Stimulated activated CD8-positive, alpha-beta memory T cell treated with anti-CD3 and anti-CD28 coated beads, Interleukin-4, amount 100 ng/mL, for 4 hours (primary cell): ENCODE data around the gene STAT5A.
"Not testable (repeated sequence)": the region's sequence is repeated elsewhere in the genome, so short reads cannot be mapped to it uniquely, and the experiment has no call there.

Source experiments
- DNase-seq, 2 donors: peaks; one replicate each; pipeline ENCODE4 v3.0.0-alpha.2; 2020; ENCODE audit warnings: low read depth in 2 of 2, low spot score in 1 of 2

Gene STAT5A

DNA sequence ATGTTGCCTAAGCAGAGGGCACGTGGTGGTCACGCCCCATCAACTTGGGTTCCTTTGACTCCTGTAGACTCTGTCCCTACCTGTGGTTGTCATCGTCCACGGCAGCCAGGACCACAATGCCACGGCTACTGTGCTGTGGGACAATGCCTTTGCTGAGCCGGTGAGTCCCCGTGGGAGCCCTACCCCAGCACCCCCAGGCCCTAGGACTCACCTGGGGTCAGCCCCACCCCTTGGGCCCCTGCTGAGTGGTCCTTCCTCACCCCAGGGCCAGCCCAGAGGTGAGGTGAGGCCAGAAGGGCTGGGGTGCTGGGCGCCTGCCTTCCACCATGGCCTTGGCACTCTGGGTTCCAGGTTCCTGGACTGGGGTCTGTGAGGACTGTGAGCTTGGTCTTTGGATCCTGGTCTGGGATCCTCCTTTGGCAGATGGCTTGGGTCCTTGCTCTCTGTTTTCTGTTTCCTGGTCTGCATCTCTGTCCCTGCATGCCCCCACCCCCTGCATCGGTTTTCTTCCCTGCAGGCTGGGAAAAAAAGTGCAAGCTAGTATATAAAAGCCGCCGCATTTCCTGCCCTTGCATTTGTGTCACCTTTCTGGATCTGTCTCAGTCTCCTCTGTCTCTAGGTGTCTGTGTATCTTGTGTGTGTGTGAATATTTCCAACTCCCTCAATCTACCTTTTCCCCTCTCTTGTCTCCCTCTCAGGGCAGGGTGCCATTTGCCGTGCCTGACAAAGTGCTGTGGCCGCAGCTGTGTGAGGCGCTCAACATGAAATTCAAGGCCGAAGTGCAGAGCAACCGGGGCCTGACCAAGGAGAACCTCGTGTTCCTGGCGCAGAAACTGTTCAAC lies 17.5 kb downstream of the STAT5A start:
- no peak for DNase-seq

- no peak for DNase-seq
Measured at GRCh38 chr17:42306385-42306667, 18.0 kb downstream of the STAT5A start.

DNA sequence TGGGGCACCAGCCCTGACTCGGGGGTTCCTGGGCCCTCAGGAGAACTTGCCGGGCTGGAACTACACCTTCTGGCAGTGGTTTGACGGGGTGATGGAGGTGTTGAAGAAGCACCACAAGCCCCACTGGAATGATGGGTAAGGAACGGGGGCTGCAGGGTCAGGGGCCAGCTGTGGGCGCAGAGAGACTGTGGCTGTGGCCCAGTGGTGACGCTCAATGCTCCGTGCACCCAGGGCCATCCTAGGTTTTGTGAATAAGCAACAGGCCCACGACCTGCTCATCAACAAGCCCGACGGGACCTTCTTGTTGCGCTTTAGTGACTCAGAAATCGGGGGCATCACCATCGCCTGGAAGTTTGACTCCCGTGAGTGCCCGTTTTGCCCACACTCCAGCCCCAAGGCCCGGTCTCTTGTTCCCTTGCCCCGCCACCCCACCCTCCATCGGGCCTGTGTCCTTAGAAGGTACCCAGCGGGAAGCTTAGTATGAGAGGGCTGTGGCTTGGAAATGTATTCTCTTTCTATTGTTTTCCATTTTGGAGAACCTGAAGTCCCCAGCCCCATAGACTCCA lies 19.1 kb downstream of the STAT5A start:
- DNase-seq, result no peak

DNA sequence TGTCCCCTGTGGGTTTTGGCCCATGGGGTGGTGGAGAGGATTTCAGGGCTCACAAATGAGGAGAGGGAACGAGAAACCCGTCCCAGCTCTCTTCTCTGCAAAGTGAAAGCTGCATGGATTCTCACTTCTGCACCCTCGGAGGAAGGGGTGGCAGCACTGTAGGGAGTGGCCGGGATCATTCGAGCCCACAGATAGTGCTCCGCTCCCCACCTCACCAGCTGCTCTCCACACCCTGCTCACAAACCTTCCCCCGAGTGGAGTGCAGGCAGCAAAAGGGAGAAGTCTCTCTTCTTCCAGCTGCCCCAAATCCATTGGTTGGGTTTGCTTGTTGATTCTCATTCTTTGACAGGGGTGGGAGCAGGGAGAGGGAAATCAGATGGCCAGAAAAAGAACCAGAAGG lies 20.1 kb downstream of the STAT5A start:
- DNase-seq, result no peak

DNA sequence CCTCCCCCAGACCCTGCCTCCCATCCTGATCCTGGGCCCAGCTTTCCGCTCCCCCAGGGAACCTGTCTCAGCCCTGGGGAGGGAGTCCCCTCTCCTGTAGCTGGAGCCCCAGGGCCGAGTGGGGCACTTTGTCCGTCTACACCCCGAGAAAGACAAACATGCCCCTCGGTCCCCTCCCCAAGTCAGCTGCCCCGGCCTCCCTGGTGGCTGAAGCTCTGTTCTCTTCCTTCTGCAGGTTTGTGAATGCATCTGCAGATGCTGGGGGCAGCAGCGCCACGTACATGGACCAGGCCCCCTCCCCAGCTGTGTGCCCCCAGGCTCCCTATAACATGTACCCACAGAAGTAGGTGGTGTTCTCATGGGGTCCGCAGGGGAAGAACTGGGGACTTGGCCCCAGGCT lies 20.8 kb downstream of the STAT5A start:
- DNase-seq, result no peak

DNA sequence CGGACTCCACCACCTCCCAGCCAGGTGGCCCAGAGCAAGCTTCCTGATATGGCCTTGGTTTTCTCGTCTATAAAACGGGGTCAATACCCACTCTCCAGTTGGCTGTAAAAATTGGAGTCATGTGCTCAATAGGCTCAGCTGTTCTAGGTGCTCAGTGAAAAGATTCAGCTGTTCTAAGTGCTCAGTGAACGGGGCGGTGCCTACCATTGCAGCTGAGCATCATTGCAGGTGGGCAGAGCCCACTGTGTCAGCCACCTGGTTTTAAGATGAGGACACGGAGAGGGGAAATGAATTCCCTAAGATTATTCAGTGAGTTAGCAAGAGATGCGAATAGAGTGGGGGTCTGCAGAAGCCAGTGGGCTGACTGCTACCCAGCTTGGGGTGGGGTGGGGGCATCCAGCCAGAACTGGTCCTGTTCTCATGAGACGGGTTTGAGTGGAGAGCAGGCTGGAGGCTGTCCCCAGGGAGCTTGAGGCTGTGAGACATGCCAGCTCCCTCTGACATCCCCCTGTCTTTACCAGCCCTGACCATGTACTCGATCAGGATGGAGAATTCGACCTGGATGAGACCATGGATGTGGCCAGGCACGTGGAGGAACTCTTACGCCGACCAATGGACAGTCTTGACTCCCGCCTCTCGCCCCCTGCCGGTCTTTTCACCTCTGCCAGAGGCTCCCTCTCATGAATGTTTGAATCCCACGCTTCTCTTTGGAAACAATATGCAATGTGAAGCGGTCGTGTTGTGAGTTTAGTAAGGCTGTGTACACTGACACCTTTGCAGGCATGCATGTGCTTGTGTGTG lies 21.9 kb downstream of the STAT5A start:
- DNase-seq, result no peak

DNA sequence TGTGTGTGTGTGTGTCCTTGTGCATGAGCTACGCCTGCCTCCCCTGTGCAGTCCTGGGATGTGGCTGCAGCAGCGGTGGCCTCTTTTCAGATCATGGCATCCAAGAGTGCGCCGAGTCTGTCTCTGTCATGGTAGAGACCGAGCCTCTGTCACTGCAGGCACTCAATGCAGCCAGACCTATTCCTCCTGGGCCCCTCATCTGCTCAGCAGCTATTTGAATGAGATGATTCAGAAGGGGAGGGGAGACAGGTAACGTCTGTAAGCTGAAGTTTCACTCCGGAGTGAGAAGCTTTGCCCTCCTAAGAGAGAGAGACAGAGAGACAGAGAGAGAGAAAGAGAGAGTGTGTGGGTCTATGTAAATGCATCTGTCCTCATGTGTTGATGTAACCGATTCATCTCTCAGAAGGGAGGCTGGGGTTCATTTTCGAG lies 22.5 kb downstream of the STAT5A start:
- no peak for DNase-seq

DNA sequence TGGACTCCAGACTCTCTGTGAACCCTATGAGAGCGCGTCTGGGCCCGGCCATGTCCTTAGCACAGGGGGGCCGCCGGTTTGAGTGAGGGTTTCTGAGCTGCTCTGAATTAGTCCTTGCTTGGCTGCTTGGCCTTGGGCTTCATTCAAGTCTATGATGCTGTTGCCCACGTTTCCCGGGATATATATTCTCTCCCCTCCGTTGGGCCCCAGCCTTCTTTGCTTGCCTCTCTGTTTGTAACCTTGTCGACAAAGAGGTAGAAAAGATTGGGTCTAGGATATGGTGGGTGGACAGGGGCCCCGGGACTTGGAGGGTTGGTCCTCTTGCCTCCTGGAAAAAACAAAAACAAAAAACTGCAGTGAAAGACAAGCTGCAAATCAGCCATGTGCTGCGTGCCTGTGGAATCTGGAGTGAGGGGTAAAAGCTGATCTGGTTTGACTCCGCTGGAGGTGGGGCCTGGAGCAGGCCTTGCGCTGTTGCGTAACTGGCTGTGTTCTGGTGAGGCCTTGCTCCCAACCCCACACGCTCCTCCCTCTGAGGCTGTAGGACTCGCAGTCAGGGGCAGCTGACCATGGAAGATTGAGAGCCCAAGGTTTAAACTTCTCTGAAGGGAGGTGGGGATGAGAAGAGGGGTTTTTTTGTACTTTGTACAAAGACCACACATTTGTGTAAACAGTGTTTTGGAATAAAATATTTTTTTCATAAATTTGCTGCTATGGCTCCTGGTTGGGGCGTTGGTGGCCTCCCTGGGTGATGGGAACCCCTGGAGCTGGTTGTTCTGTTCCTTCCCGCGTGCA lies 23.1 kb downstream of the STAT5A start:
- DNase-seq, result no peak

DNA sequence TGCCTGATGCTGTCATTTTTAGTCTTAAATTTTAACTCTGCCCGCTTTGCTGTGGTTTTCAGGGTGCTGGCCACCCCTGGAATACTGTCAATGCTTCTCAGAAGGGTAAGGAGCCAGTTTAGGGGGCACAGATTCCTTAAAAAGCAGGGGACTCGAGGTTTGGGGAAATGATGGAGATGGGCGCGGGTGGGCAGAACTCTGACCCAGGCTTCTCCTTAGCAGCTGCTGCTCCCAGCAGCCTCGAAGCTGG lies 23.7 kb downstream of the STAT5A start:
- no peak for DNase-seq

DNA sequence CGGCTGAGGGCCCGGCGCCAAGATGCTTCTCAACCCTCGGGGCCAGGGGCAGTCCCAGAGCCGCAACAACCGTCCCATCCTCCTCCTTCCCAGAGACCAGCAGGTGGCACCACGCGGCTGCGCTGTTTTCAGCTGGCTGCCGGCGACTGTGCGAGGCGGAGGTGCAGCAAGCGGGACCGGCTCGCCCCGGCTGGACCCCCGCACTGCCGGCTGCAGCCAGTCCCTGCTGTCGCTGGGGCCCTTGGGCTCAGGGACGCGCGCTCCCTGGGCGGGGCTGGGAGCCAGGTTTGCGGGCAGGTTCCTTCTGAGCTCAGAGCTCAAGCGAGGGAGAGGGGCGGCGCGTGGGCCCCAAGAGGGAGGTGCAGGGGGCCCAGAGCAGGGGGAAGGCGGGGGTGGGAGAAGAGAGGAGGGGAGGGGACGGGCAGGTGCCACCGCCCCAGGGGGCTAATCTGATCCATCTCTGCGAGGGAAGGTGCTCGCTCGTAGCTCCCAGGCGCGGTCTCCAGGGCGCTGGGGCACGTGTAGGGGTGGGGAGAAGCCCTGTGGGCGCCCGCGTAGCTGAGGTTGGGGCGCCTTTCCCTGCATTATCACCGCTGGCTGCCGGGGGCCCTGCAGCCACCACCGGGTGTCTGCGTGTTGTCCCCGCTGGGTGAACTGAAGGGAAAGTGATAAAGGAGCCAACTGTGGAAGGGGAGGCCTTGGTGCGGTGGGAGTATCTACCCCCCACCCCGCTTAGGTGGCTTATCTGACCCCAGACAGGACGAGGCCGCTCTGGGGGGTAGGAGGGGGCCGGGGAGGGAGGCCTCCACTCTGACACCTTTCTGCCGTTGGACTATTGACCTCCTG lies 24.2 kb downstream of the STAT5A start:
- DNase-seq, result peak; percentile 48 to 51

DNA sequence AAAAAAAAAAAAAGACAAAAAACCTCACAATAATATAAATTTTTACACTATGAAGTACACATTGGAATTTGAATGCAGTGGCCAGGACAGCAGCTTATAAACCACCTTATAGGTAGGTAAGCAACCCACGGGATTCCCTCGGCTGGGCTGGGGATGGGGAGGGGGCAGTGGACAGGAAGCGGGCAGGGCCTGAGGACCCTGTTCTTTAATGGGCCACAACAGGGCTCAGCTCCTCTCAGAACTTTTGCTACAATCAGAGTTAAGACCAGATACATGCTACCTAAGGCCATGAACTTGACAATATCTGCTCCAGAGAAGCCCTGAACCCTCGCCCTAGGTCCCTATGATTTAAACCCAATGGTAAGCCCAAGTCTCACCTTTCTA lies 25.1 kb downstream of the STAT5A start:
- DNase-seq, result no peak

- no peak for DNase-seq
Measured at GRCh38 chr17:42313773-42314566, 25.7 kb downstream of the STAT5A start.

DNA sequence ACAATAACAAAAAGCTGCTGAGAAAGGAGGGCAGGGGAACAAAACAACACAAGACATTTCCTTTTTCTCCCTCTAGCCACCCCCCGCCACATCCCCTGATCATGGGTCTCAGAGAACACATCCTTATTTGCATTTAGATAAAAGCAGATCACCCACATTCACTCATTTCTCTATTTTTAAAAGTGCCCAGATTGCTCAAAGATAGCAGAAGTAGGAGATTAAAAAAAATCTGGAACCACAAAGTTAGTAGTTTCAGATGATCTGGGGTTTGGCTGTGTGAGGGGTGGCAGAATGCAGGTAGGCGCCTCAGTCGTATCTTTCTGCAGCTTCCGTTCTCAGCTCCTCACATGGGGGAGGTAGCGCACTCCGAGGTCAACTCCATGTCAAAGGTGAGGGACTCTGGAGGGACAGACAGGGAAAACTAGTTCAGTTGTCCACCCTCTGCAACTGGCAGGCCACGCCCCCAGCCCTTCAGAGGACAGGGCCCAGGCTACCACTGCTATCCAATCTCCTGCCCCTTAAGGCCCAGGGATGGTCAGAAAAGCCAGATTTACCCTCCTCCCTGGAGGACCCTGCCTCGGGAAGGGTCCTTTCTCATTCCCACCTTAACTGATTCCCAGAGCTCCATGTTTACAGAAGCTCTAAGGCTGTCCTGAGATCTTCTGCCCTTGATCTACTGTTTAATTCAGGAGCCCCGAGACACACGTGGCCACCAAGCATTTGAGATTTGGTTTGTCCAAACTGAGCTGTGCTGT lies 27.3 kb downstream of the STAT5A start:
- no peak for DNase-seq

DNA sequence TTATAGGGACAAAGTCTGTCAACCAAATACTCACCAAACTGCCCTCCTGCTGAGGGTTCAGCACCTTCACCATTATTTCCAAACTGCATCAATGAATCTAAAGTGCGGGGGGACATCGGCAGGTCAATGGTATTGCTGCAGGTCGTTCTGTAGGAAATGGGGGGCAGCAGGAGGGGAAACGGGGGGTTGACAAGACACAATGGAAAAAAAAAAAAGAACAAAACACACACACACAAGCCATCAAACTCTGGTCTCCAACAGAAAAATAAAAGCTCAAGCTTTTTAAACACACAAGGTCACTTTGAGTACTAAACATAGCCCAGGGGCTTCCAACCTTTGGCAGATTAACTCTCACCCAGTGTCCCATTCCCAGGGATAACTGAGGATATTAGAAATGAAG lies 28.5 kb downstream of the STAT5A start:
- no peak for DNase-seq

DNA sequence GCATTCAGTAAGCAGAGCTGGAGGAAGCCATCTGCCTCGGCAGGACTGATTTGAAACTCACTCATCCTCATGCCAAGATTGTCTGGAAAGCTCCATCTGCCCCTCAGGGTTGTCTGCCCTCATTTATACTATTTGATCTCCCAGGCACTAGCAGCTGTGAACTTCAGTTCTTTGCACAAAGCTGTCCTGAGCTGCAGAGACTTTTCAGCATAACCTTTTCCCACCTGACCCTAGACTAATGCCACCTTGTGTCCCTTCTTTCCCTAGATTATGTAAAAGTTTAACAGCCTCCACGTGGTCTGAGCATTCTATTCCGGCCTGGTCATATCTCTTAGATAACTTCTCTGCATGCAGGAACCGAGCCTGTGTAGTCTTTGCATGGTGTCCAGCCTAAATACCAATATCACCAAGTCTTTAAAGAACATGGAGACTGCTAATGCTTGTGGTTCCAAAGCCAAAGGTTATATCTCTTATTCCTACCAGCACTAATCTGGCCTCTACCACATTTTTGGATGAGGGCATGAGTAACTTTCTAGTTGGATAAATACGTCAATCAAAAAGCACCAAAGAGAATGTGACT lies 29.1 kb downstream of the STAT5A start:
- DNase-seq, result no peak

DNA sequence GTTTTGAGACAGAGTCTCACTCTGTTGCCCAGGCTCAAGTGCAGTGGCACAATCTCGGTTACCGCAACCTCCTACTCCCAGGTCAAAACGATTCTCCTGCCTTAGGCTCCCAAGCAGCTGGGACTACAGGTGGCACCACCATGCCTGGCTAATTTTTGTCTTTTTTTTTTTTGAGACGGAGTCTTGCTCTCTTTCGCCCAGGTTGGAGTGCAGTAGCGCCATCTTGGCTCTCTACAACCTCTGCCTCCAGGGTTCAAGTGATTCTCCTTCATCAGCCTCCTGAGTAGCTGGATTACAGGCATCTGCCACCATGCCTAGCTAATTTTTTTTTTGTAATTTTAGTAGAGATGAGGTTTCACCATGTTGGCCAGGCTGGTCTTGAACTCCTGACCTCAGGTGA lies 29.7 kb downstream of the STAT5A start:
- DNase-seq, result not testable (repeated sequence)

- DNase-seq, result no peak
Measured at GRCh38 chr17:42321555-42321954, 33.3 kb downstream of the STAT5A start.

DNA sequence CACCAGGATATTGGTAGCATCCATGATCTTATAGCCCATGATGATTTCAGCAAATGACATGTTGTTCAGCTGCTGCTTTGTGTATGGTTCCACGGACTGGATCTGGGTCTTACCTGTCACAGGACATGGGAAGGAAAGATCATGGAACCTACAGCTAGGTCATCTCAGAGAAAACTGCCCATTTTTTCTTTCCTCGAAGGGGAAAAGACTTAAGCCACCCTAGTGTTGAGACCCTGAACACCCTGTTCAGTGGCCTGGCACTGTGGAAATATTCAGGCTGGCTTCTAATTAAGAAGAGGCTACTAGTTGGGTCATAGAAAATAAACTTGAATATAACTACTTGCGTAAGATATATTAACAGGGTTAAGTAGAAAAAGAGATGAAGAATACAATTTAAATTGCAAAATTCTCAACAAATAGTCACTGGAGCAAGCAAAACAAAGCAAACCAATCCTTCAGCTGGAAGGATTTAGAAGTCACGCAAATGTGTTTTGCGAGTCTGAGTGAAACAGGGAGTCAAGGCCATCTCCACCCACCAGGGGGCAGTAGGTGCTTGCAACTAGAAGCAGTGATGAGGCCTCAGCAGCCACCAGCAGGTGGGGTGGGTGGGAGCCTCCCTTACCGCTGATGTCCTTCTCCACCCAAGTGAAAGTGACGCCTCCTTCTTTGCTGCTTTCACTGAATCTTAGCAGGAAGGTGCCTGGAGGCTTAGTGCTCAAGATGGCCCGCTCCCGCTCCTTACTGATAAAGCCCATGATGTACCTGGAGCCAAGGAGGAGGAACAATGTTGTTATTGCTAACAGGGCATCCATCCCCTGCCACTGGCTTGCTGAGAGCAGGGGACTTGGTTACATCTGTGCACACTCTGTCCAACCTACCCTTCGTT lies 34.3 kb downstream of the STAT5A start:
- DNase-seq, result peak; percentile 87 to 92
